ENCODE measurements around the gene EREG. TPM values are rescaled to one million over a fixed set of nuclear protein-coding genes. Genes with fewer than 3 reads are reported as not detected.

EREG gene
- polyA plus RNA-seq, 1 experiment, result 0.40 TPM

DNA sequence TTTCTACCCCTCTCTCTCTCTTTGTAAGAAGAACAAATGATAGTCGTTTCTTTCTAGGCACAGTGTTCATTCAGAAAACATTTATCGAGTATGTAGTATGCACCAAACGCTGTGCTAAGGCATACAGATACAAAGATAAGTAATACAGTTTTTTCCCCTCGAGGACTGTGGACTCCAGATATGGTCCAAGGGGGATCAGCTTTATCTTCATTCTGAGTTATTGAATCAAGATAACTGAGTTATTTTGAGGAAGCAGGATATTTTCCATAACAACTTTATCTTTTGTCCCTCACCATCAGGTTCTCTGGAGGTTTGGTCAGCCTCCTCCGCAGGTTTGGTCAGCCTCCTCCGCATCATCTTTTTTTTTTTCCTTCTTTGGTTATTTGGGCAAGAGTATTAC lies 15.0 kb downstream of the EREG start:
- no peak for DNase-seq (ENCODE audit: low read depth)
- no peaks in the 10 kb centered on the region for H3K36me3 ChIP-seq (ENCODE audit: control insufficient read depth, insufficient read depth, low read length)
- TF ChIP-seq, protein P1, sequence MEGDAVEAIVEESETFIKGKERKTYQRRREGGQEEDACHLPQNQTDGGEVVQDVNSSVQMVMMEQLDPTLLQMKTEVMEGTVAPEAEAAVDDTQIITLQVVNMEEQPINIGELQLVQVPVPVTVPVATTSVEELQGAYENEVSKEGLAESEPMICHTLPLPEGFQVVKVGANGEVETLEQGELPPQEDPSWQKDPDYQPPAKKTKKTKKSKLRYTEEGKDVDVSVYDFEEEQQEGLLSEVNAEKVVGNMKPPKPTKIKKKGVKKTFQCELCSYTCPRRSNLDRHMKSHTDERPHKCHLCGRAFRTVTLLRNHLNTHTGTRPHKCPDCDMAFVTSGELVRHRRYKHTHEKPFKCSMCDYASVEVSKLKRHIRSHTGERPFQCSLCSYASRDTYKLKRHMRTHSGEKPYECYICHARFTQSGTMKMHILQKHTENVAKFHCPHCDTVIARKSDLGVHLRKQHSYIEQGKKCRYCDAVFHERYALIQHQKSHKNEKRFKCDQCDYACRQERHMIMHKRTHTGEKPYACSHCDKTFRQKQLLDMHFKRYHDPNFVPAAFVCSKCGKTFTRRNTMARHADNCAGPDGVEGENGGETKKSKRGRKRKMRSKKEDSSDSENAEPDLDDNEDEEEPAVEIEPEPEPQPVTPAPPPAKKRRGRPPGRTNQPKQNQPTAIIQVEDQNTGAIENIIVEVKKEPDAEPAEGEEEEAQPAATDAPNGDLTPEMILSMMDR (IDR thresholded peaks at IDR 0.05; ENCODE audit: insufficient read depth, low read depth, low read length), result no peak
- no peaks in the 10 kb centered on the region for H3K27me3 ChIP-seq (ENCODE audit: control insufficient read depth, insufficient read depth, low read length)
- ChIA-PET POLR2A (no interaction called here), CTCF (interaction anchor here (0.9 to 9.1 kb wide), 4 partner anchors 9 to 293 kb away, joined by 3 to 172 read pairs (median 4); no protein-coding TSS in a partner anchor)
- H3K4me3 ChIP-seq (ENCODE audit: low read depth, low read length), result no peak overlapping the region

DNA sequence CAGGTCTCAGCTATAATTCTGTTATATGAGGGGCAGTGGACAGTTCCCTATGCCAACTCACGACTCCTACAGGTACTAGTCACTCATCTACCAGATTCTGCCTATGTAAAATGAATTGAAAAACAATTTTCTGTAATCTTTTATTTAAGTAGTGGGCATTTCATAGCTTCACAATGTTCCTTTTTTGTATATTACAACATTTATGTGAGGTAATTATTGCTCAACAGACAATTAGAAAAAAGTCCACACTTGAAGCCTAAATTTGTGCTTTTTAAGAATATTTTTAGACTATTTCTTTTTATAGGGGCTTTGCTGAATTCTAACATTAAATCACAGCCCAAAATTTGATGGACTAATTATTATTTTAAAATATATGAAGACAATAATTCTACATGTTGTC lies 20.4 kb downstream of the EREG start:
- Histone ChIP-seq H3K27me3 (ENCODE audit: control insufficient read depth, insufficient read depth, low read length) (no peaks in the 10 kb centered on the region), H3K4me3 (ENCODE audit: low read depth, low read length) (no peak overlapping the region), H3K36me3 (ENCODE audit: control insufficient read depth, insufficient read depth, low read length) (no peaks in the 10 kb centered on the region)
- ChIA-PET POLR2A (no interaction called here), CTCF (interaction anchor here (0.7 to 1.2 kb wide), 2 partner anchors 21 to 291 kb away, joined by 3 read pairs; no protein-coding TSS in a partner anchor)
- DNase-seq (ENCODE audit: low read depth), result no peak
- TF ChIP-seq, protein P1 (IDR thresholded peaks at IDR 0.05; ENCODE audit: insufficient read depth, low read depth, low read length), result no peak

DNA sequence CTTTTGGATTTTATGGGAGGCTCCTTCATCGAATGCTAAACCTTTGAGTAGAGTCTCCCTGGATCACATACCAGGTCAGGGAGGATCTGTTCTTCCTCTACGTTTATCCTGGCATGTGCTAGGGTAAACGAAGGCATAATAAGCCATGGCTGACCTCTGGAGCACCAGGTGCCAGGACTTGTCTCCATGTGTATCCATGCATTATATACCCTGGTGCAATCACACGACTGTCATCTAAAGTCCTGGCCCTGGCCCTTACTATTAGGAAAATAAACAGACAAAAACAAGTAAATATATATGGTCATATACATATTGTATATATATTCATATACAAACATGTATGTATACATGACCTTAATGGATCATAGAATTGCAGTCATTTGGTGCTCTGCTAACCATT lies 21.2 kb downstream of the EREG start:
- TF ChIP-seq, protein P1 (IDR thresholded peaks at IDR 0.05; ENCODE audit: insufficient read depth, low read depth, low read length), result no peak
- Histone ChIP-seq H3K27me3 (ENCODE audit: control insufficient read depth, insufficient read depth, low read length) (no peaks in the 10 kb centered on the region), H3K36me3 (ENCODE audit: control insufficient read depth, insufficient read depth, low read length) (no peaks in the 10 kb centered on the region), H3K4me3 (ENCODE audit: low read depth, low read length) (no peak overlapping the region)
- ChIA-PET POLR2A (no interaction called here), CTCF (no interaction called here)
- DNase-seq (ENCODE audit: low read depth), result no peak

DNA sequence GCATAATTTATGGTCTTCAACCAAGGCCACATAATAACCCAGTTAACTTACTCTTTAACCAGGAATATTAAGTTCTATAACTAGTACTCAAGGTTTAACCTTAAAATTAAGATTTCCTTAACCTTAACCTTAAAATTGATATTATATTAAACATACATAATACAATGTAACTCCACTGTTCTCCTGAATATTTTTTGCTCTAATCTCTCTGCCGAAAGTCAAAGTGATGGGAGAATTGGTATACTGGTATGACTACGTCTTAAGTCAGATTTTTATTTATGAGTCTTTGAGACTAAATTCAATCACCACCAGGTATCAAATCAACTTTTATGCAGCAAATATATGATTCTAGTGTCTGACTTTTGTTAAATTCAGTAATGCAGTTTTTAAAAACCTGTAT lies 22.8 kb downstream of the EREG start:
- ChIA-PET POLR2A (no interaction called here), CTCF (no interaction called here)
- TF ChIP-seq, protein P1 (IDR thresholded peaks at IDR 0.05; ENCODE audit: insufficient read depth, low read depth, low read length), result no peak

DNA sequence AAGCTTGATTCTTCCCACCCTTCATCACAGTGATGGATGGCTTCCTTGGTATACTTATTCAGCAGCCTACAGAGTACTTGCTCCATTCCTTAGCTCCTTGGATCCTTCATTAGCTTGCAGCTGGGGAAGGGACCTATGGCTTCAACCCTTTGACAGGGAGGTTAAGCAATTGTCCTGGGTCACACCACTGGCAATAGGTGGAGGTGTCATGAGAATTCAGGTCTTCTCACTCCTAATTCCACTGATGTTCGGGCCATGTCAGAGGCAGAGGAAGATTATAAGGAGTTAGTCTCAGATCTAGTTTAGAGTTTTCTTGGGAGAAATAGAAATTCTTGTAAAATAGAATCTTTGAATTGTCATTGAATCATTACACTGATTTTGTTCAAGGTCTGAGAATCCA lies 24.5 kb downstream of the EREG start:
- TF ChIP-seq, protein P1 (IDR thresholded peaks at IDR 0.05; ENCODE audit: insufficient read depth, low read depth, low read length), result no peak
- CTCF ChIA-PET, result interaction anchor here (0.6 to 1.1 kb wide), 2 partner anchors 9 to 434 kb away, joined by 3 to 6 read pairs; no protein-coding TSS in a partner anchor

More for the DNA sequence above, 22.8 kb downstream of the EREG start:
- no peaks in the 10 kb centered on the region for H3K27me3 ChIP-seq (ENCODE audit: control insufficient read depth, insufficient read depth, low read length)
- no peaks in the 10 kb centered on the region for H3K36me3 ChIP-seq (ENCODE audit: control insufficient read depth, insufficient read depth, low read length)
- DNase-seq (ENCODE audit: low read depth), result no peak
- no peak overlapping the region for H3K4me3 ChIP-seq (ENCODE audit: low read depth, low read length)

More for the DNA sequence above, 24.5 kb downstream of the EREG start:
- DNase-seq (ENCODE audit: low read depth), result no peak
- H3K36me3 ChIP-seq (ENCODE audit: control insufficient read depth, insufficient read depth, low read length), result no peaks in the 10 kb centered on the region
- H3K4me3 ChIP-seq (ENCODE audit: low read depth, low read length), result no peak overlapping the region
- H3K27me3 ChIP-seq (ENCODE audit: control insufficient read depth, insufficient read depth, low read length), result no peaks in the 10 kb centered on the region
- POLR2A ChIA-PET, result no interaction called here
